Endothelial cell of umbilical vein (primary cell): ENCODE data around the gene ACKR3.

ENCODE experiments used
- EZH2 ChIP-seq: IDR thresholded peaks from 2 replicates; pipeline ENCODE4 v1.6.1; 2012; ENCODE audit warnings: borderline replicate concordance, low read depth, mild to moderate bottlenecking, moderate library complexity, low read length, inconsistent platforms; ENCODE audit not compliant: severe bottlenecking
- FOS ChIP-seq: IDR thresholded peaks from 2 replicates; pipeline ENCODE4 v1.6.1; 2011; ENCODE audit warnings: mild to moderate bottlenecking, low read length, moderate library complexity, borderline replicate concordance; ENCODE audit not compliant: insufficient read depth
- GATA2 ChIP-seq: IDR thresholded peaks from 2 replicates; pipeline ENCODE4 v1.7.0; 2011; ENCODE audit warnings: low read depth, mild to moderate bottlenecking, moderate library complexity, mixed read lengths, low read length; ENCODE audit not compliant: insufficient read length, insufficient read depth
- JUN ChIP-seq: IDR thresholded peaks from 2 replicates; pipeline ENCODE4 v1.6.1; 2011; ENCODE audit warnings: borderline replicate concordance, low read depth; ENCODE audit not compliant: insufficient read length, insufficient read depth
- MYC ChIP-seq: IDR thresholded peaks from one replicate; pipeline ENCODE4 v1.6.1; 2011; ENCODE audit warnings: mild to moderate bottlenecking, low read depth, low read length
- POLR2A ChIP-seq: IDR thresholded peaks from 2 replicates; pipeline ENCODE4 v1.6.1; 2012; ENCODE audit warnings: low read depth, mild to moderate bottlenecking, control low read depth, low read length
- POLR2AphosphoS5 ChIP-seq: IDR thresholded peaks from 2 replicates; pipeline ENCODE4 v1.6.1; 2012; ENCODE audit warnings: low read depth, mild to moderate bottlenecking, control low read depth, low read length, moderate library complexity; ENCODE audit not compliant: insufficient read depth
- TF ChIP-seq, protein P1 (sequence below), 2 donors: IDR thresholded peaks; 1 replicate in 1 of 2; 2 replicates in 1 of 2; pipeline ENCODE4 v1.5.1; 2011; ENCODE audit warnings: low read length in 2 of 2, mild to moderate bottlenecking in 2 of 2, moderate library complexity in 2 of 2, control low read depth in 1 of 2, inconsistent platforms in 1 of 2, low read depth in 1 of 2; ENCODE audit not compliant: insufficient read depth in 1 of 2; ENCODE audit errors: extremely low read depth in 1 of 2
- TF ChIP-seq, protein P2 (sequence below): IDR thresholded peaks from 2 replicates; pipeline ENCODE4 v1.6.1; 2011; ENCODE audit not compliant: insufficient read depth, insufficient read length

DNA sequence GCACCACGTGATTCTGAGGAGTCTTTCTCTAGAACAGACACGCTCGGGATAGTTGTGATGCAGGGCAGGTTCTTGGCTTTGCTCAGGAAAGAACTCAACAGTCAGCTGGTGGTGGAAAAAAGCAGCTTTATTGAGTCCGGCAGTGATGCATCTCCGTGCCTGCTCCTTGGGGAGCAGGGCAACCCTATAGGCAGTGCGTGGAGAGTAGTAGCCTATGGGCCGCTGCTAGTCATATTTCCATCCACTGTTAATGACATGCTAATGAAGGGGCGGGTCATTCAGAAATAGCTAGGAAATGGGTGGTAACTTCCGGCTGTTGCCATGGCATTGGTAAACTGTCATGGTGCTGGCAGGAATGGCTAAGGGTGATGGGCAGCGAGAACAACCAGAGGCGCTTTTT is 11.6 kb upstream of the ACKR3 start:
- TF ChIP-seq POLR2AphosphoS5 (no peak), EZH2 (no peak), JUN (no peak), POLR2A (no peak), FOS (no peak), MYC (no peak), GATA2 (no peak)
- TF ChIP-seq, protein P1, sequence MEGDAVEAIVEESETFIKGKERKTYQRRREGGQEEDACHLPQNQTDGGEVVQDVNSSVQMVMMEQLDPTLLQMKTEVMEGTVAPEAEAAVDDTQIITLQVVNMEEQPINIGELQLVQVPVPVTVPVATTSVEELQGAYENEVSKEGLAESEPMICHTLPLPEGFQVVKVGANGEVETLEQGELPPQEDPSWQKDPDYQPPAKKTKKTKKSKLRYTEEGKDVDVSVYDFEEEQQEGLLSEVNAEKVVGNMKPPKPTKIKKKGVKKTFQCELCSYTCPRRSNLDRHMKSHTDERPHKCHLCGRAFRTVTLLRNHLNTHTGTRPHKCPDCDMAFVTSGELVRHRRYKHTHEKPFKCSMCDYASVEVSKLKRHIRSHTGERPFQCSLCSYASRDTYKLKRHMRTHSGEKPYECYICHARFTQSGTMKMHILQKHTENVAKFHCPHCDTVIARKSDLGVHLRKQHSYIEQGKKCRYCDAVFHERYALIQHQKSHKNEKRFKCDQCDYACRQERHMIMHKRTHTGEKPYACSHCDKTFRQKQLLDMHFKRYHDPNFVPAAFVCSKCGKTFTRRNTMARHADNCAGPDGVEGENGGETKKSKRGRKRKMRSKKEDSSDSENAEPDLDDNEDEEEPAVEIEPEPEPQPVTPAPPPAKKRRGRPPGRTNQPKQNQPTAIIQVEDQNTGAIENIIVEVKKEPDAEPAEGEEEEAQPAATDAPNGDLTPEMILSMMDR (IDR thresholded peaks at IDR 0.05; ENCODE audit: extremely low read depth in 1 of 2, insufficient read depth in 1 of 2, low read depth in 1 of 2, low read length in 2 of 2), result no peak
- TF ChIP-seq, protein P2, sequence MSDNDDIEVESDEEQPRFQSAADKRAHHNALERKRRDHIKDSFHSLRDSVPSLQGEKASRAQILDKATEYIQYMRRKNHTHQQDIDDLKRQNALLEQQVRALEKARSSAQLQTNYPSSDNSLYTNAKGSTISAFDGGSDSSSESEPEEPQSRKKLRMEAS, result no peak
